ENCODE measurements around the gene HOMER2.
A peak's percentile ranks its signal among the peaks of the same experiment; 100 is the strongest.

The HOMER2 gene

GRCh38 chr15:82952158-82953081, at the start of gene HOMER2:
Gene HOMER2 (minus strand): TSS chr15:82952720. CDS start chr15:82952535, 185 bp downstream.
- Histone ChIP-seq H3K9me3 (ENCODE audit: control insufficient read depth, insufficient read depth, low read depth, low read length) (no peaks in the 10 kb centered on the region), H3K4me1 (ENCODE audit: control insufficient read depth, insufficient read depth, low read length) (peaks cover 16% of the 10 kb centered on the region), H3K36me3 (ENCODE audit: control insufficient read depth in 2 of 2, insufficient read depth in 1 of 2, low read length in 2 of 2) (no peaks in the 10 kb centered on the region), H3K27ac (ENCODE audit: extremely low read depth, low read depth, low read length) (peak within 1 kb of the TSS; percentile 80; the same call in 1 of the 2 replicates), H3K4me3 (ENCODE audit: low read depth, low read length) (peak within 1 kb of the TSS; percentile 67)
- CTCF ChIA-PET = interaction anchor here (0.6 kb wide), 1 partner anchor 139 kb away, joined by 3 read pairs; no protein-coding TSS in a partner anchor
- POLR2A ChIA-PET = interaction anchor here (1.2 kb wide), 1 partner anchor 308 kb away, joined by 3 read pairs; no protein-coding TSS in a partner anchor
- TF ChIP-seq GLI2 (tag by site-specific recombination; IDR thresholded peaks at IDR 0.05; ENCODE audit: borderline replicate concordance, low read depth) (no peak), ZNF280C (tag by site-specific recombination; IDR thresholded peaks at IDR 0.05) (no peak), ZNF561 (tag by site-specific recombination; IDR thresholded peaks at IDR 0.05; ENCODE audit: borderline replicate concordance) (peak; percentile 48; the same call in 1 of the 2 replicates), ZNF529 (tag by site-specific recombination; IDR thresholded peaks at IDR 0.05; ENCODE audit: insufficient replicate concordance) (no peak), TCF7L2 (IDR thresholded peaks at IDR 0.05; ENCODE audit: borderline replicate concordance, low read depth, low read length) (no peak), ZNF239 (tag by site-specific recombination; IDR thresholded peaks at IDR 0.05) (no peak), ZNF610 (tag by site-specific recombination; IDR thresholded peaks at IDR 0.05; ENCODE audit: borderline replicate concordance) (no peak), ZNF398 (tag by site-specific recombination; IDR thresholded peaks at IDR 0.05) (peak; percentile 26; the same call in 1 of the 2 replicates), RBAK (tag by site-specific recombination; IDR thresholded peaks at IDR 0.05) (no peak), ZNF664 (tag by site-specific recombination; IDR thresholded peaks at IDR 0.05) (no peak), ZNF658 (tag by site-specific recombination; IDR thresholded peaks at IDR 0.05) (no peak), ZNF138 (tag by site-specific recombination; IDR thresholded peaks at IDR 0.05; ENCODE audit: borderline replicate concordance) (no peak), ZBTB7A (tag by site-specific recombination; IDR thresholded peaks at IDR 0.05; ENCODE audit: low read depth) (no peak), ZNF140 (tag by site-specific recombination; IDR thresholded peaks at IDR 0.05) (no peak), ZNF311 (tag by site-specific recombination; IDR thresholded peaks at IDR 0.05; ENCODE audit: borderline replicate concordance) (no peak), PATZ1 (tag by site-specific recombination; IDR thresholded peaks at IDR 0.05) (peak; percentile 65), HIC1 (tag by site-specific recombination; IDR thresholded peaks at IDR 0.05) (peak; percentile 65), ZFHX2 (tag by site-specific recombination; conservative IDR thresholded peaks at IDR 0.05) (peak; percentile 75), ZNF623 (tag by site-specific recombination; IDR thresholded peaks at IDR 0.05) (no peak), OVOL3 (tag by site-specific recombination; IDR thresholded peaks at IDR 0.05) (no peak), ZNF544 (tag by site-specific recombination; IDR thresholded peaks at IDR 0.05) (no peak)
- TF ChIP-seq, protein P1, sequence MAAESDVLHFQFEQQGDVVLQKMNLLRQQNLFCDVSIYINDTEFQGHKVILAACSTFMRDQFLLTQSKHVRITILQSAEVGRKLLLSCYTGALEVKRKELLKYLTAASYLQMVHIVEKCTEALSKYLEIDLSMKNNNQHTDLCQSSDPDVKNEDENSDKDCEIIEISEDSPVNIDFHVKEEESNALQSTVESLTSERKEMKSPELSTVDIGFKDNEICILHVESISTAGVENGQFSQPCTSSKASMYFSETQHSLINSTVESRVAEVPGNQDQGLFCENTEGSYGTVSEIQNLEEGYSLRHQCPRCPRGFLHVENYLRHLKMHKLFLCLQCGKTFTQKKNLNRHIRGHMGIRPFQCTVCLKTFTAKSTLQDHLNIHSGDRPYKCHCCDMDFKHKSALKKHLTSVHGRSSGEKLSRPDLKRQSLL (tag by site-specific recombination; IDR thresholded peaks at IDR 0.05) = no peak

Data from HEK293 (cell line).